ENCODE results near the gene KMT2C. TPM values are rescaled to one million over a fixed set of nuclear protein-coding genes. Genes with fewer than 3 reads are reported as not detected.

Gene KMT2C
- total RNA-seq, 1 donor from 2014 or later, result 42.3 TPM

GRCh38 chr7:152133804-152134203, 302.0 kb downstream of the KMT2C start:
- Histone ChIP-seq H3K27ac (replicated peaks) (no peak overlapping the region), H3K27me3 (ENCODE audit: low read depth) (no peaks in the 10 kb centered on the region), H3K4me3 (no peak overlapping the region), H3K4me1 (peaks cover 37% of the 10 kb centered on the region), H3K9me3 (replicated peaks) (no peaks in the 10 kb centered on the region), H3K36me3 (peaks cover 53% of the 10 kb centered on the region)
- no peak for TF ChIP-seq CTCF (IDR thresholded peaks at IDR 0.05; ENCODE audit: borderline replicate concordance)
- DNase-seq, result no peak
- intact Hi-C loops (cut with micrococcal nuclease), result no loop called here

- intact Hi-C loops (cut with micrococcal nuclease), result no loop called here
These were observed 303.0 kb downstream of the KMT2C start for GRCh38 chr7:152132812-152133211.

GRCh38 chr7:152131981-152132494, 303.8 kb downstream of the KMT2C start:
- Histone ChIP-seq H3K27ac (replicated peaks) (no peak overlapping the region), H3K36me3 (peaks cover 58% of the 10 kb centered on the region), H3K4me1 (peaks cover 31% of the 10 kb centered on the region), H3K27me3 (ENCODE audit: low read depth) (no peaks in the 10 kb centered on the region), H3K9me3 (replicated peaks) (no peaks in the 10 kb centered on the region), H3K4me3 (no peak overlapping the region)
- TF ChIP-seq CTCF (IDR thresholded peaks at IDR 0.05; ENCODE audit: borderline replicate concordance), result no peak
- no peak for DNase-seq
- intact Hi-C loops (cut with micrococcal nuclease), result no loop called here

More at GRCh38 chr7:152132812-152133211, 303.0 kb downstream of the KMT2C start:
- Histone ChIP-seq H3K4me1 (peaks cover 37% of the 10 kb centered on the region), H3K4me3 (no peak overlapping the region), H3K36me3 (peaks cover 53% of the 10 kb centered on the region), H3K27ac (replicated peaks) (no peak overlapping the region), H3K27me3 (ENCODE audit: low read depth) (no peaks in the 10 kb centered on the region), H3K9me3 (replicated peaks) (no peaks in the 10 kb centered on the region)
- no peak for DNase-seq
- TF ChIP-seq CTCF (IDR thresholded peaks at IDR 0.05; ENCODE audit: borderline replicate concordance), result no peak

GRCh38 chr7:152130658-152131590, 304.9 kb downstream of the KMT2C start:
- no peak for DNase-seq
- no peak for TF ChIP-seq CTCF (IDR thresholded peaks at IDR 0.05; ENCODE audit: borderline replicate concordance)
- intact Hi-C loops (cut with micrococcal nuclease), result no loop called here
- Histone ChIP-seq H3K36me3 (peaks cover 67% of the 10 kb centered on the region), H3K4me3 (no peak overlapping the region), H3K27me3 (ENCODE audit: low read depth) (no peaks in the 10 kb centered on the region), H3K9me3 (replicated peaks) (no peaks in the 10 kb centered on the region), H3K4me1 (peaks cover 20% of the 10 kb centered on the region), H3K27ac (replicated peaks) (no peak overlapping the region)

GRCh38 chr7:152129682-152130081, 306.1 kb downstream of the KMT2C start:
- Histone ChIP-seq H3K9me3 (replicated peaks) (peaks cover 4% of the 10 kb centered on the region), H3K4me1 (peaks cover 15% of the 10 kb centered on the region), H3K36me3 (peaks cover 77% of the 10 kb centered on the region), H3K4me3 (no peak overlapping the region), H3K27ac (replicated peaks) (no peak overlapping the region), H3K27me3 (ENCODE audit: low read depth) (no peaks in the 10 kb centered on the region)
- TF ChIP-seq CTCF (IDR thresholded peaks at IDR 0.05; ENCODE audit: borderline replicate concordance), result no peak
- no peak for DNase-seq
- intact Hi-C loops (cut with micrococcal nuclease), result no loop called here

Measured in left ventricle myocardium inferior (tissue), 1 donor.